Measurements from ENCODE around the gene ANKRD33.

Gene ANKRD33

GRCh38 chr12:51915003-51915625, 27.2 kb downstream of the ANKRD33 start:
- DNase-seq = no peak

GRCh38 chr12:51915951-51916350, 28.0 kb downstream of the ANKRD33 start:
- DNase-seq = no peak

GRCh38 chr12:51917041-51917590, 29.2 kb downstream of the ANKRD33 start:
- DNase-seq = no peak

- DNase-seq = no peak
Observed at GRCh38 chr12:51917746-51918453, 30.0 kb downstream of the ANKRD33 start.

- DNase-seq = no peak
Observed at GRCh38 chr12:51920046-51920445, 32.1 kb downstream of the ANKRD33 start.

- no peak for DNase-seq
Observed at GRCh38 chr12:51921017-51921725, 33.3 kb downstream of the ANKRD33 start.

- no peak for DNase-seq
Observed at GRCh38 chr12:51922146-51922545, 34.2 kb downstream of the ANKRD33 start.

GRCh38 chr12:51922762-51923505, 35.0 kb downstream of the ANKRD33 start:
- peak in 10 of 58 donors; percentile 5 to 35 (median 16) for DNase-seq

GRCh38 chr12:51923506-51924365, 35.8 kb downstream of the ANKRD33 start:
- DNase-seq = peak in 5 of 58 donors; percentile 3 to 15 (median 9)

GRCh38 chr12:51924551-51925319, 36.8 kb downstream of the ANKRD33 start:
- DNase-seq = no peak

- DNase-seq = no peak
Observed at GRCh38 chr12:51925346-51926063, 37.6 kb downstream of the ANKRD33 start.

- no peak for DNase-seq
Observed at GRCh38 chr12:51926064-51926632, 38.2 kb downstream of the ANKRD33 start.

- DNase-seq = no peak
Observed at GRCh38 chr12:51926718-51927117, 38.8 kb downstream of the ANKRD33 start.

GRCh38 chr12:51932218-51933076, 44.5 kb downstream of the ANKRD33 start:
- DNase-seq = no peak

GRCh38 chr12:51934080-51934479, 46.2 kb downstream of the ANKRD33 start:
- no peak for DNase-seq

GRCh38 chr12:51937926-51938325, 50.0 kb downstream of the ANKRD33 start:
- no peak for DNase-seq

GRCh38 chr12:51938726-51939125, 50.8 kb downstream of the ANKRD33 start:
- peak in 1 of 58 donors; percentile 6 for DNase-seq
